Measurements from ENCODE around the gene SRL. TPM values are rescaled to one million over a fixed set of nuclear protein-coding genes. Genes with fewer than 3 reads are reported as not detected.
"Not testable (repeated sequence)": the region's sequence is repeated elsewhere in the genome, so short reads cannot be mapped to it uniquely, and the experiment has no call there.

Gene SRL
- total and polyA plus RNA-seq, 2 experiments from 2014 or later: 1.1 TPM; not detected in 1

GRCh38 chr16:4212934-4213296, 29.0 kb downstream of the SRL start:
- Histone ChIP-seq H3K9me2 (replicated peaks; ENCODE audit: insufficient read depth) (no peaks in the 10 kb centered on the region), H3K36me3 (replicated peaks; ENCODE audit: insufficient read depth, low read depth) (no peaks in the 10 kb centered on the region), H3K4me1 (ENCODE audit: insufficient read depth) (peaks cover 35% of the 10 kb centered on the region), H3K4me3 (no peak overlapping the region), H3K27ac (peak overlapping the region; percentile 92), H2AFZ (no peak overlapping the region), H4K20me1 (ENCODE audit: insufficient read depth, poor library complexity, severe bottlenecking) (no peaks in the 10 kb centered on the region), H3K4me2 (no peak overlapping the region), H3K9me3 (ENCODE audit: low read depth) (no peaks in the 10 kb centered on the region), H3K79me2 (no peaks in the 10 kb centered on the region), H3K27me3 (no peaks in the 10 kb centered on the region)
- WGBS (ENCODE audit: low lambda C conversion rate, missing lambda C conversion rate): 93% methylated on average over 3 of the region's 3 CpGs
- peak; percentile 40 for DNase-seq (ENCODE audit: low spot score)
- TF ChIP-seq CTCF (IDR thresholded peaks at IDR 0.05; ENCODE audit: poor library complexity) (no peak), EZH2 (IDR thresholded peaks at IDR 0.05; ENCODE audit: borderline replicate concordance) (no peak), EZH2phosphoT487 (IDR thresholded peaks at IDR 0.05; ENCODE audit: low read depth, severe bottlenecking, unreplicated experiment) (no peak)

- TF ChIP-seq EZH2phosphoT487 (IDR thresholded peaks at IDR 0.05; ENCODE audit: low read depth, severe bottlenecking, unreplicated experiment) (no peak), EZH2 (IDR thresholded peaks at IDR 0.05; ENCODE audit: borderline replicate concordance) (no peak), CTCF (IDR thresholded peaks at IDR 0.05; ENCODE audit: poor library complexity) (no peak)
- no peak overlapping the region for H3K4me2 ChIP-seq
- peak overlapping the region; percentile 92 for H3K27ac ChIP-seq
- 97% methylated on average over 11 of the region's 11 CpGs for WGBS (ENCODE audit: low lambda C conversion rate, missing lambda C conversion rate)
- H3K4me1 ChIP-seq (ENCODE audit: insufficient read depth): peaks cover 30% of the 10 kb centered on the region
- H3K36me3 ChIP-seq (replicated peaks; ENCODE audit: insufficient read depth, low read depth): no peaks in the 10 kb centered on the region
- H3K79me2 ChIP-seq: no peaks in the 10 kb centered on the region
- no peaks in the 10 kb centered on the region for H3K9me2 ChIP-seq (replicated peaks; ENCODE audit: insufficient read depth)
- no peak for DNase-seq (ENCODE audit: low spot score)
- no peak overlapping the region for H3K4me3 ChIP-seq
- no peak overlapping the region for H2AFZ ChIP-seq
- no peaks in the 10 kb centered on the region for H3K27me3 ChIP-seq
- no peaks in the 10 kb centered on the region for H3K9me3 ChIP-seq (ENCODE audit: low read depth)
- H4K20me1 ChIP-seq (ENCODE audit: insufficient read depth, poor library complexity, severe bottlenecking): no peaks in the 10 kb centered on the region
These were observed 29.5 kb downstream of the SRL start for GRCh38 chr16:4212211-4212933.

- H3K4me1 ChIP-seq (ENCODE audit: insufficient read depth): peaks cover 23% of the 10 kb centered on the region
- H3K27me3 ChIP-seq; DNase-seq (ENCODE audit: low spot score); H3K4me3 ChIP-seq; H3K9me2 ChIP-seq (replicated peaks; ENCODE audit: insufficient read depth); H3K79me2 ChIP-seq; H3K9me3 ChIP-seq (ENCODE audit: low read depth); H3K36me3 ChIP-seq (replicated peaks; ENCODE audit: insufficient read depth, low read depth); H3K4me2 ChIP-seq; H3K27ac ChIP-seq; H2AFZ ChIP-seq; H4K20me1 ChIP-seq (ENCODE audit: insufficient read depth, poor library complexity, severe bottlenecking): not testable (repeated sequence)
- 96% methylated on average over 16 of the region's 22 CpGs for WGBS (ENCODE audit: low lambda C conversion rate, missing lambda C conversion rate)
These were observed 30.3 kb downstream of the SRL start for GRCh38 chr16:4211445-4212210.

- no peaks in the 10 kb centered on the region for H3K9me3 ChIP-seq (ENCODE audit: low read depth)
- DNase-seq (ENCODE audit: low spot score): no peak
- H3K4me3 ChIP-seq: no peak overlapping the region
- H3K4me1 ChIP-seq (ENCODE audit: insufficient read depth): peaks cover 15% of the 10 kb centered on the region
- no peaks in the 10 kb centered on the region for H3K27me3 ChIP-seq
- no peak overlapping the region for H3K4me2 ChIP-seq
- 78% methylated on average over 6 of the region's 6 CpGs for WGBS (ENCODE audit: low lambda C conversion rate, missing lambda C conversion rate)
- H2AFZ ChIP-seq: no peak overlapping the region
- H3K79me2 ChIP-seq: no peaks in the 10 kb centered on the region
- no peaks in the 10 kb centered on the region for H3K9me2 ChIP-seq (replicated peaks; ENCODE audit: insufficient read depth)
- no peaks in the 10 kb centered on the region for H3K36me3 ChIP-seq (replicated peaks; ENCODE audit: insufficient read depth, low read depth)
- no peaks in the 10 kb centered on the region for H4K20me1 ChIP-seq (ENCODE audit: insufficient read depth, poor library complexity, severe bottlenecking)
- TF ChIP-seq EZH2 (IDR thresholded peaks at IDR 0.05; ENCODE audit: borderline replicate concordance): no peak
- no peak for TF ChIP-seq EZH2phosphoT487 (IDR thresholded peaks at IDR 0.05; ENCODE audit: low read depth, severe bottlenecking, unreplicated experiment)
- H3K27ac ChIP-seq: no peak overlapping the region
These were observed 32.2 kb downstream of the SRL start for GRCh38 chr16:4209666-4210065.

All from hepatocyte (in vitro differentiated cells).